ENCODE data around the gene RABGAP1L. TPM values are rescaled to one million over a fixed set of nuclear protein-coding genes. Genes with fewer than 3 reads are reported as not detected.
"Not testable (repeated sequence)": the region's sequence is repeated elsewhere in the genome, so short reads cannot be mapped to it uniquely, and the experiment has no call there.

Gene RABGAP1L
- total and polyA plus RNA-seq, 4 donors = 4.8 to 53.5 (median 18.8) TPM

DNA sequence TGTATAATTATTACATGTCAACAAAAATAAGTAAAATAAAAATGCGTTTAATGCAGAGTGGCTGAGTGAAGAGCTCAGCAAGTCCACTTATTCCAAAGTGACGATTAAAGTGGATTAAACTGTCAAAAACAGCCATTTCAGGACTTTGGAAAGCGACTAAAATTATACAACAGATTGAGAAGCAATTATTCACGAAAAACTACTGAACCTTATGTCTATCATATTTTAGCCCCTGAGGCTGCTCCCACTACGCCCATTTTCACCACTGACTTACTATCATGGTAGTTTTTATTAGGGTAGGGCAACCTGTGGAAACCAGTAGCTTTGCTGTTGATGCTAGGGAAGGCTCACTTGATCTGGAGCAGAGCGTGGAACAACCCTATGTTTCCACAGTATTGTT is 174.1 kb downstream of the RABGAP1L start:
- Histone ChIP-seq H3K9ac (ENCODE audit: low read depth in 1 of 2, low read length in 2 of 2) (no peak overlapping the region), H3K27me3 (ENCODE audit: control insufficient read depth in 4 of 4, insufficient read depth in 4 of 4, low read length in 3 of 4) (no peaks in the 10 kb centered on the region), H3K9me3 (ENCODE audit: control insufficient read depth in 4 of 4, low read length in 3 of 4) (no peaks in the 10 kb centered on the region), H3K36me3 (ENCODE audit: control insufficient read depth in 4 of 4, insufficient read depth in 3 of 4, low read depth in 1 of 4, low read length in 3 of 4) (no peaks in the 10 kb centered on the region), H3K27ac (ENCODE audit: low read depth in 1 of 2, low read length in 2 of 2) (no peak overlapping the region), H3K4me1 (ENCODE audit: control insufficient read depth in 4 of 4, insufficient read depth in 4 of 4, low read length in 3 of 4) (no peaks in the 10 kb centered on the region), H3K4me3 (ENCODE audit: low read depth in 1 of 3, low read length in 3 of 3) (no peak overlapping the region)
- TF ChIP-seq SP1 (IDR thresholded peaks at IDR 0.05) = no peak
- TF ChIP-seq, protein P1, sequence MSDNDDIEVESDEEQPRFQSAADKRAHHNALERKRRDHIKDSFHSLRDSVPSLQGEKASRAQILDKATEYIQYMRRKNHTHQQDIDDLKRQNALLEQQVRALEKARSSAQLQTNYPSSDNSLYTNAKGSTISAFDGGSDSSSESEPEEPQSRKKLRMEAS (IDR thresholded peaks at IDR 0.05) = no peak
- TF ChIP-seq NR2F2 (IDR thresholded peaks at IDR 0.05) = no peak
- no peak for DNase-seq (ENCODE audit: low spot score)
- WGBS = 98% methylated on average over 6 of the region's 6 CpGs

DNA sequence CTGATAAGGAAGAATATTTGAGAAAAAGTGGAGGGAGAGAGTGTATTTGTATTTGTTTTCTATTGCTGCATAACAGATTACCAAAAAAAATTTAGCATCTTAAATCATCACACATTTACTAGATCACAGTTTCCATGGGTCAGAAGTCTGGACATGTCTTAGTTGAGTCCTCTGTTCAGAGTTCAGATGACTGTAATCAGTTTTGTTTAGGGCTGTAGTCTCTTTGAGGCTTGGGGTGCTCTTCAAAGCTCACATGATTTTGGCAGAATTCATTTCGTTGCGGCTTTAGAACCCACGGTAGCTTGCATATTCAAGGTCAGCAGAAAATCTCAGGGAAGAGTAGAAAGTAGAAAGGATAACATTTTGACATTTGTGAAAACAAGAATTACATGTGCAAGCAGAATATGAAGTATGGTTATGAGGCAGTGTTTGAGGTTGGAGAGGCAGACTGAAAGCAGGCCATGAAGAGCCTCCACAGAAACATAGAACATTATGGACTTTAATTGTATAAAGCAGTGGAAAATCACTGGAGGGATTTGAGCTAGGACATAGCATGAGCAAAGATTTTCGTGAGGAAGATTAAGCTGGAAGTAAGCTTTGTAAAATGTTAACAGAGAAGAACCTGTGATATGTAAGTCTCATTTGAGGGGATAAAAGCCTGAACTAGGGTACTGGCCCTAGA is 177.8 kb downstream of the RABGAP1L start:
- Histone ChIP-seq H3K27ac (ENCODE audit: low read depth in 1 of 2, low read length in 2 of 2) (no peak overlapping the region), H3K36me3 (ENCODE audit: control insufficient read depth in 4 of 4, insufficient read depth in 3 of 4, low read depth in 1 of 4, low read length in 3 of 4) (no peaks in the 10 kb centered on the region), H3K9ac (ENCODE audit: low read depth in 1 of 2, low read length in 2 of 2) (no peak overlapping the region), H3K4me1 (ENCODE audit: control insufficient read depth in 4 of 4, insufficient read depth in 4 of 4, low read length in 3 of 4) (no peaks in the 10 kb centered on the region), H3K9me3 (ENCODE audit: control insufficient read depth in 4 of 4, low read length in 3 of 4) (no peaks in the 10 kb centered on the region), H3K27me3 (ENCODE audit: control insufficient read depth in 4 of 4, insufficient read depth in 4 of 4, low read length in 3 of 4) (no peaks in the 10 kb centered on the region), H3K4me3 (ENCODE audit: low read depth in 1 of 3, low read length in 3 of 3) (no peak overlapping the region)
- DNase-seq (ENCODE audit: low spot score) = no peak
- 93% methylated on average over 4 of the region's 4 CpGs for WGBS
- TF ChIP-seq NR2F2 (IDR thresholded peaks at IDR 0.05) = no peak
- TF ChIP-seq, protein P1 (IDR thresholded peaks at IDR 0.05) = no peak
- TF ChIP-seq HNF4A (conservative IDR thresholded peaks at IDR 0.05) = no peak
- TF ChIP-seq ZBTB33 (IDR thresholded peaks at IDR 0.05) = no peak

DNA sequence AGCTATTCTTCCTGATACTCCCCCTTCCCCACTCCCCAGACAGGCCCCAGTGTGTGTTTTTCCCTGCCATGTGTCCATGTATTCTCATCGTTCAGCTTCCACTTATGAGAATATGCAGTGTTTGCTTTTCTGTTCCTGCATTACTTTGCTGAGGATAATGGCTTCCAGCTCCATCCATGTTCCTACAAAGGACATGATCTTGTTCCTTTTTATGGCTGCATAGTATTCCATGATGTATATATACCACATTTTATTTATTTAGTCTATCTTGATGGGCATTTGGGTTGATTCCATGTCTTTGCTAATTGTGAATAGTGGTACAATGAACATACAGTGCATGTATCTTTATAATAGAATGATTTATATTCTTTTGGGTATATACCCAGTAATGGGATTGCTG is 181.1 kb downstream of the RABGAP1L start:
- not testable (repeated sequence) for H3K4me1 ChIP-seq (ENCODE audit: control insufficient read depth in 4 of 4, insufficient read depth in 4 of 4, low read length in 3 of 4); H3K9me3 ChIP-seq (ENCODE audit: control insufficient read depth in 4 of 4, low read length in 3 of 4); H3K4me3 ChIP-seq (ENCODE audit: low read depth in 1 of 3, low read length in 3 of 3); H3K9ac ChIP-seq (ENCODE audit: low read depth in 1 of 2, low read length in 2 of 2); H3K27me3 ChIP-seq (ENCODE audit: control insufficient read depth in 4 of 4, insufficient read depth in 4 of 4, low read length in 3 of 4); H3K27ac ChIP-seq (ENCODE audit: low read depth in 1 of 2, low read length in 2 of 2); DNase-seq (ENCODE audit: low spot score); H3K36me3 ChIP-seq (ENCODE audit: control insufficient read depth in 4 of 4, insufficient read depth in 3 of 4, low read depth in 1 of 4, low read length in 3 of 4)
- 98% methylated on average over 1 of the region's 1 CpG for WGBS

GRCh38 chr1:174344162-174344561 is 184.8 kb downstream of the RABGAP1L start:
- Histone ChIP-seq H3K27ac (ENCODE audit: low read depth in 1 of 2, low read length in 2 of 2) (no peak overlapping the region), H3K9ac (ENCODE audit: low read depth in 1 of 2, low read length in 2 of 2) (no peak overlapping the region), H3K27me3 (ENCODE audit: control insufficient read depth in 4 of 4, insufficient read depth in 4 of 4, low read length in 3 of 4) (no peaks in the 10 kb centered on the region), H3K4me3 (ENCODE audit: low read depth in 1 of 3, low read length in 3 of 3) (no peak overlapping the region), H3K36me3 (ENCODE audit: control insufficient read depth in 4 of 4, insufficient read depth in 3 of 4, low read depth in 1 of 4, low read length in 3 of 4) (no peaks in the 10 kb centered on the region), H3K9me3 (ENCODE audit: control insufficient read depth in 4 of 4, low read length in 3 of 4) (no peaks in the 10 kb centered on the region), H3K4me1 (ENCODE audit: control insufficient read depth in 4 of 4, insufficient read depth in 4 of 4, low read length in 3 of 4) (no peaks in the 10 kb centered on the region)
- WGBS = 94% methylated on average over 3 of the region's 3 CpGs
- no peak for DNase-seq (ENCODE audit: low spot score)
- TF ChIP-seq EGR1 (IDR thresholded peaks at IDR 0.05; ENCODE audit: low read depth in 2 of 2) (no peak), ZBTB33 (IDR thresholded peaks at IDR 0.05) (no peak), FOXA2 (IDR thresholded peaks at IDR 0.05) (no peak), REST (IDR thresholded peaks at IDR 0.05) (no peak), HNF4A (conservative IDR thresholded peaks at IDR 0.05) (no peak), YY1 (IDR thresholded peaks at IDR 0.05) (no peak), CTCF (IDR thresholded peaks at IDR 0.05; ENCODE audit: low read depth, low read length, missing input control) (no peak), JUND (IDR thresholded peaks at IDR 0.05) (no peak), TAF1 (conservative IDR thresholded peaks at IDR 0.05) (no peak)

All from liver (tissue), 9 donors.